Skeletal muscle satellite cell (primary cell): ENCODE data around the gene ZNF648. TPM values are rescaled to one million over a fixed set of nuclear protein-coding genes. Genes with fewer than 3 reads are reported as not detected.
"Not testable (repeated sequence)": the region's sequence is repeated elsewhere in the genome, so short reads cannot be mapped to it uniquely, and the experiment has no call there.

Experiments used
- H3K27me3 ChIP-seq: 2 replicates; pipeline ENCODE4 v1.7.0; 2013; ENCODE audit warnings: low read length; ENCODE audit not compliant: control insufficient read depth, insufficient read depth
- H3K36me3 ChIP-seq: 2 replicates; pipeline ENCODE4 v1.7.0; 2013; ENCODE audit warnings: mild to moderate bottlenecking, control low read depth, low read length; ENCODE audit not compliant: insufficient read depth
- H3K4me1 ChIP-seq: 2 replicates; pipeline ENCODE4 v1.7.0; 2013; ENCODE audit warnings: low read length; ENCODE audit not compliant: control insufficient read depth, insufficient read depth
- H3K4me2 ChIP-seq: 2 replicates; pipeline ENCODE4 v1.7.0; 2013; ENCODE audit warnings: mild to moderate bottlenecking, low read length
- H3K4me3 ChIP-seq: 2 replicates; pipeline ENCODE4 v1.7.0; 2013; ENCODE audit warnings: low read length
- H3K9ac ChIP-seq: 2 replicates; pipeline ENCODE4 v1.7.0; 2013; ENCODE audit warnings: mild to moderate bottlenecking, low read depth, low read length, moderate library complexity
- H3K9me3 ChIP-seq: replicated peaks from 2 replicates; pipeline ENCODE4 v1.7.0; 2013; ENCODE audit warnings: mild to moderate bottlenecking, control low read depth, low read length
- total RNA-seq: library from RNA; depleted of rRNA; stranded (reverse); fragments of >200 nt; gene quantifications from 2 replicates; pipeline ENCODE4 v1.2.3, GENCODE V29; 2012; rRNA removed

ZNF648 gene, protein sequence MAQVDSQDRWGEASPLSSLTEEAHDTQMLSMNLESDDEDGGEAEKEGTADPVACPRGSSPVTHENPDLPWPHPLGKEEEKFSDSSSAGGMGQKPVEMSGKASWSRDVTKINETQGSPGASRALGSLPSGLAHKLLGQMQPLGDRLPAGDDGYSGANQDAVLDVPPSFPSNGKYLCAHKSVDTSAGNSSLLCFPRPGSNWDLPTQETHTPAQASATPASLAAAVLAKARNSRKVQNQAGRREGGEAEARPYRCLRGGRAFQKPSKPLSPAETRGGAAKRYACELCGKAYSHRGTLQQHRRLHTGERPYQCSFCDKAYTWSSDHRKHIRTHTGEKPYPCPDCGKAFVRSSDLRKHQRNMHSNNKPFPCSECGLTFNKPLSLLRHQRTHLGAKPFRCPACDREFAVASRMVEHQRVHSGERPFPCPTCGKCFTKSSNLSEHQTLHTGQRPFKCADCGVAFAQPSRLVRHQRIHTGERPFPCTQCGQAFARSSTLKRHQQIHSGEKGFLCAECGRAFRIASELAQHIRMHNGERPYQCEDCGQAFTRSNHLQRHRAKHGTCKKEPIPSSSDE
- not detected in 2 replicates for total RNA-seq

DNA sequence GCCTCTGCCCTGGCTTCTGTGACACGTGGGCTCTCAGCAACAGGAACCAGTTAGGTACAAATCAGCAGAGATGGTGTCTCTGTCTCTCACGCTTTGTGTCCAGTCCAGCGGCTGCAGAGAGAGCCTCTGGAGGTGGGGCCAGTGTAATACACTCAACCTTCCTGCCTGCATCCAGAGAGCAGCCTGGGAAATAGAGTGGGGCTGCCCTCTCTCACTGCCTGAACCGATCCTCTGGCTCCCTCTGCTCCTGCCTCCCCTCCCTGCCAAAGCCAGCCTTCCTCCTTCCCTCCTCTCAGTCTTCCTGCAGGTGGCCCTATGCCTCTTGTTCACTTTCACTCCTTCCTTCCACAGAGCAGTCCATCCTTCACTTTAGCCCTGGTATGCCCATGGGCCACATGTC, at the start of gene ZNF648:
Gene ZNF648 (minus strand): TSS at position 119 of the 400 bp plus-strand sequence. CDS start 3,702 bp downstream, outside the sequence.
- no peak within 1 kb of the TSS for H3K9ac ChIP-seq
- H3K4me2 ChIP-seq = no peak within 1 kb of the TSS
- no peak within 1 kb of the TSS for H3K4me3 ChIP-seq
- no peaks in the 10 kb centered on the region for H3K27me3 ChIP-seq
- H3K4me1 ChIP-seq = no peaks in the 10 kb centered on the region
- H3K36me3 ChIP-seq = no peaks in the 10 kb centered on the region
- H3K9me3 ChIP-seq = no peaks in the 10 kb centered on the region

DNA sequence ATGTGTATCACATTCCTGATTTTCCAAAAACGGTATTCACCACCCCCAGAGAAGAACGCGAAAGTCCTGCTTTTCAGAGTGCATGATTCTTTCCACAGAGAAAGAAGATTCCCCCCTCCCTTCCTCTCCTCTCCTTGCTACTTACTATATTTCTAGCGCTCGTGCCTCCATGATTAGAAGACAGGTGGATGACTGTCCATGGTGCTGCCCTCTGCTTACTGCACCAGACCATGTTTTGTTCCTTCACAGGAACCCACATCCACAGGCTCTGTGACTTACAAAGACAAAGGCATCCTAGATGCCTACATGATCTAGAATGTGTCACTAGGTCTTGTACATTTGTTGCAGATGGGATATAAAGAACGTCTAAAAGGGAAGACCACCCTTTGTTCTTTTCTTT, 49.1 kb upstream of the ZNF648 start:
- no peaks in the 10 kb centered on the region for H3K9me3 ChIP-seq
- H3K4me3 ChIP-seq = no peak overlapping the region
- H3K4me1 ChIP-seq = no peaks in the 10 kb centered on the region
- H3K27me3 ChIP-seq = peaks cover 17% of the 10 kb centered on the region
- H3K4me2 ChIP-seq = no peak overlapping the region
- no peak overlapping the region for H3K9ac ChIP-seq
- no peaks in the 10 kb centered on the region for H3K36me3 ChIP-seq

DNA sequence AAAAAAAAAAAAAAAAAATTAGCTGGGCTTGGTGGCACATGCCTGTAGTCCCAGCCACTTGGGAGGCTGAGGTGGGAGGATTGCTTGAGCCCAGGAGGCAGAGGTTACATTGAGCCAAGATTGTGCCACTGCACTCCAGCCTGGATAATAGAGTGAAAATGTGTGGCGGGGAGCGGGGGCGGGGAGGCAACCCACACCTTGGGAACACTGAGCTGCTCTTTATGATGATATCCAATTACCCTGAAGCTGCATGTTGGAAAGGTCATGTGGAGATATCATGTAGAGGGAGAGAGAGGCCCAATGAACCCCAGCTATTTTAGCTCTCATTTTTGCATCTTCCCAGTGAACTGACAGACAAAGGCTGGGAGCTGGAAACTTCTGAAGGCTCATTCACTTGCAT, 48.3 kb upstream of the ZNF648 start:
- H3K27me3 ChIP-seq = peaks cover 12% of the 10 kb centered on the region

DNA sequence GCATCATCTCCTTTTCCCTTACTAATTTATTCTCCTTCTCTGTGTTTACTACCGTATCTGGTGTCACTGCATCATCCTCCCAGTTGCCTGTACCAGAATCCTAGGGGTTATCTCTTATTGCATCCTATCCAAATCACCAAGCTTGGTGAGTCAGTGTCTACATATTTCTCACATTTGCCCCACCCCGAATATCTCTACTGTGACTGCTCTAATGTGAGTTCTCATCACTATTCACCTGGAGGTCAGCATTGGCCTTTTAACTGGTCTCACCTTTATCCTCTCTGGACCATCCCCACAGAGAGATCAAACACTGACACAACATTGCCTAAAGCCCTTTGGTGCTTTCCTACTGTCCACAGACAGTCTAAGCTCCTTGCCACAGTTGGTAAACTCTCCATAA, 45.7 kb upstream of the ZNF648 start:
- Histone ChIP-seq H3K9ac (no peak overlapping the region), H3K4me1 (no peaks in the 10 kb centered on the region), H3K27me3 (peaks cover 2% of the 10 kb centered on the region), H3K36me3 (no peaks in the 10 kb centered on the region), H3K4me2 (no peak overlapping the region), H3K4me3 (no peak overlapping the region), H3K9me3 (no peaks in the 10 kb centered on the region)

More for the DNA sequence above, 48.3 kb upstream of the ZNF648 start:
- Histone ChIP-seq H3K4me2 (no peak overlapping the region), H3K36me3 (no peaks in the 10 kb centered on the region), H3K4me1 (no peaks in the 10 kb centered on the region), H3K9ac (no peak overlapping the region), H3K4me3 (no peak overlapping the region), H3K9me3 (no peaks in the 10 kb centered on the region)

DNA sequence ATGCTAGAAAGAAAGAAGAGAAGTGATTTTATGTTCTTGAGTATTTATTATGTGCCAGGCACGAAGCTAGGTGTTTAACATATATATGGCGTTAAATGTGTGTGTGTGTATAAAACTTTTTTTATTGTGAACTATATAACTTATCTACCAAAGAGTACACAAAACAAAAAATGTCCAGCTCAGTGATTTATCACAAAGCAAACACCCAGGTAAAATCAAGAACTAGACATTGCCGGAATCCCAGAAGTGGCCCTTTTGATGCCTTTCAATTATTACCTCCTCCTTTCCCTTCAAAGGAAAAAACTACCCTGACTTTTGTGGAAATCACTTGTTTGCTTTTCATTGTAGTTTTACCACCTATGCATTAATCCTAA, 40.5 kb upstream of the ZNF648 start:
- Histone ChIP-seq H3K4me3 (no peak overlapping the region), H3K9me3 (no peaks in the 10 kb centered on the region), H3K27me3 (peaks cover 6% of the 10 kb centered on the region), H3K9ac (no peak overlapping the region), H3K4me2 (no peak overlapping the region), H3K36me3 (no peaks in the 10 kb centered on the region), H3K4me1 (no peaks in the 10 kb centered on the region)

DNA sequence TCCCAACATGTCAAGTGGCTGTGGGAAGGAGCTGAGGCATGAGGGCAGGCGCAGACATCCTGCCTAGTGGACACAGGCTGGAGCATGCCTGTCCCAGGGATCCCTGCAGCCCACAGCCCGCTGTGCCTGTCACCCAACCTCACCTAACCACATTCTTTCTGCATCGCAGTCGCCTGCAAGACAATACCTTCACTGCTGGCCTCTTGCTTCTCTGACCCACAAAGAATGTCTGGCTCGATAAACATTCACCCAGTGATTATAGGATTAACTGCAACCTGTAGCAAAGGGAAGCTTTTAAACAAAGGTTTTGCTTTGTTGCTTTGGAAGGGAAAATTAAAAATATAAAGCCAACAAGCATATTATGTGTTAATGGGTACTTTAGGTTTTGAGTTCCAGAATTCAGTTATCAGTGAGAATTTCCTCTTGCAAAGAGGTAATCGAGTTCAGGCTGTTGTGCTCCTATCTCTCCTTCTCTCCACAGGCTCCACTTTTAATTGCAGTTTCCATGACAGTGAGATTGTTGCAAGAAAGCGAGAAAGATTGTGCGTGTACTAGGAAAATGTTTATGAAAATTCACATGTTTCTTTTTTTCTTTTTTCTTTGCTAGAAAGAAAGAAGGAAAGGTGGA, 40.0 kb upstream of the ZNF648 start:
- Histone ChIP-seq H3K9ac (no peak overlapping the region), H3K27me3 (peaks cover 7% of the 10 kb centered on the region), H3K4me1 (no peaks in the 10 kb centered on the region), H3K4me2 (no peak overlapping the region), H3K4me3 (no peak overlapping the region), H3K36me3 (no peaks in the 10 kb centered on the region), H3K9me3 (no peaks in the 10 kb centered on the region)

DNA sequence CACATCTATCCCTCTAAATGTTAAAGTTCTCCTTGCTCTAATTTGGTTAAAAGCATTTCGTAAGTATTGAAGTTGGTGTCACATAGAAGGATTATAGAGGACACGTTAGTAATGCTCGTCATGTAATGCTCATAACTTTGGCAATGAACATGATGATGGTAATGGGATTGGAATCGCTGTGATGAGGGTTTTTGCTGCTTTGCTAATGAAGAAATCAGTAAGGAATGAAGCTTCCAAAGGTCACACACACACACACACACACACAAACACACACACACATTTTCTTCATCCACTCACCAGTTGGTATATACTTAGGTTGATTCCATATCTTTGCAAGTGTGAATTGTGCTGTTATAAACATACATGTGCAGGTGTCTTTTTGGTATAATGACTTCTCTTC, 36.8 kb upstream of the ZNF648 start:
- no peaks in the 10 kb centered on the region for H3K4me1 ChIP-seq
- H3K27me3 ChIP-seq = peaks cover 13% of the 10 kb centered on the region
- H3K36me3 ChIP-seq = no peaks in the 10 kb centered on the region
- H3K9ac ChIP-seq = no peak overlapping the region
- H3K4me3 ChIP-seq = no peak overlapping the region
- no peak overlapping the region for H3K4me2 ChIP-seq
- no peaks in the 10 kb centered on the region for H3K9me3 ChIP-seq

DNA sequence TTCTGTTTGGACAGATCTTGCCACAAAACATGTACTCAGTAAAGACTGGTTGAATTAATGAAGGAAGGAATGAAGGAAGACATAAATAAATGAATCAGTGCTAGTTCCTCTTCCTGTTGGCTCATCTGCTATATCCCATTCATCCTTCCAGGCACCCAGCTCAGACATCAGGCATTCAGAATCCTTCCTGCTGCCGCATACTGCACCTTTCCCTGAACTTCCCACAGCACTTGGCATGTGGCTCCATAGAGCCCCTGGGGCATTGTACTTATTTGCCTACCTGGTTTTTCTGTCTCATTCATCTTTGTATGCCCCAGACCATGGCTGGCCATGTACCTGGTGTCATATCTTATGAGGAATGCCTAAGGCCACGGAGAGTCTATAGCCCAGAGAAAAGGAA, 34.4 kb upstream of the ZNF648 start:
- no peak overlapping the region for H3K9ac ChIP-seq
- H3K4me2 ChIP-seq = no peak overlapping the region
- H3K27me3 ChIP-seq = peaks cover 16% of the 10 kb centered on the region
- no peaks in the 10 kb centered on the region for H3K9me3 ChIP-seq
- no peaks in the 10 kb centered on the region for H3K36me3 ChIP-seq
- H3K4me1 ChIP-seq = no peaks in the 10 kb centered on the region
- H3K4me3 ChIP-seq = no peak overlapping the region

DNA sequence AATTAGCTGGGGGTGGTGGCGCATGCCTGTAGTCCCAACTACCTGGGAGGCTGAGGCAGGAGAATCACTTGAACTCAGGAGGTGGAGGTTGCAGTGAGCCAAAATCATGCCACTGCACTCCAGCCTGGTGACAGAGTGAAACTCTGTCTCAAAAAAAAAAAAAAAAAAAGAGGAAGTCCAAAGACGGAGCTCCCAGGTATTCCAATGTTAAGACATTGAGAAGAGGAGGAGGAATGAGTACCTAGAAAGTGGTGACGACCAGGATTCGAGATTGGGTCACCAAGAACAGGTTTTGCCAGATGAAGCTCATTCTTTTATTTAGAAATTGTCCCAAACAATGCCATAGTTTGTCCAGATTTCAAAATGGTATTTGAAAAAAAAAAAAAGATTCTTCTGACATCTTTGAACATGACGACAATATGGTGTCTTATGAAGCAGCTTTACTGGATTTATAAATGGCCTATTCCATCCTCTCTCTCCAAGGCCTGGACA, 33.0 kb upstream of the ZNF648 start:
- H3K4me3 ChIP-seq, H3K9ac ChIP-seq, H3K9me3 ChIP-seq, H3K4me2 ChIP-seq, H3K36me3 ChIP-seq, H3K4me1 ChIP-seq: not testable (repeated sequence)
- H3K27me3 ChIP-seq = peaks cover 15% of the 10 kb centered on the region

DNA sequence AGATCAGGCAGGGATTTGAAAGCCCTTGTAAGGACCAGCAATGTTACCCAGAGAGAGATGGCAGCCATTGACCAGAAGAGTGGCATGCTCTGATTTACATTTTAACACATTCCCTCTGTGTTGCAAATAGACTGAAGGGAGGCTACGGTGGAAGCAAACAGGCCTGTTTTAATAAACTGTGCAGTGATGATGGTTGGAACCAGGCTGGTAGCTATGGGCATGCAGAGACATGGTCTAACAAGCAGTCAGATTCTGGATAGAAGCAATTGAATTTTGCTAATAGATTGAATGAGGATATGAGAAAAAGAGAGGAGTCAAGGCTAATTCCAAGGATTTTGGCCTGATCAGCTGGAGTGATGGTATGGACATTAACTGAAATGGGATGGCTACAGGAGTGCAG, 32.3 kb upstream of the ZNF648 start:
- H3K4me1 ChIP-seq = no peaks in the 10 kb centered on the region
- no peaks in the 10 kb centered on the region for H3K36me3 ChIP-seq
- no peak overlapping the region for H3K4me3 ChIP-seq
- peaks cover 15% of the 10 kb centered on the region for H3K27me3 ChIP-seq
- no peak overlapping the region for H3K4me2 ChIP-seq
- no peaks in the 10 kb centered on the region for H3K9me3 ChIP-seq
- no peak overlapping the region for H3K9ac ChIP-seq

DNA sequence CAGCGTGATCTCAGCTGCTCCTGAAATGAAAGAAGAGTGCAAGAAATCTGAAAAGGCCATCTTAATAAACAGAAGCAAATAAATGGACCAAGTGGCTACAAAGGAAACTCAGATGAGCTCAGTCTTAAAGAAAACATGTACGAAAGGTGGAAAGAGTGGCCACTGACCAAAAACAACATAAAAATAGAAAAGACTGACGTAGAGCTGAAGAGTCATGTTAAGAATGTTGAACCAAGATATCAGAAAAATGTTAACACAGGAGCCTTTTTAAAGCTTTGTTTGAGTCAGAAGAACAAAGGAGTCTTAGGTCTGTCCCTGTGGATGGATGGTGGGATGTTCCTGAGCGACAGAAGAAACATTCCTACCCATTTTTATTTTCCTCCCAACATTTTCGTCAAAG, 30.8 kb upstream of the ZNF648 start:
- peaks cover 15% of the 10 kb centered on the region for H3K27me3 ChIP-seq
- no peaks in the 10 kb centered on the region for H3K36me3 ChIP-seq
- no peaks in the 10 kb centered on the region for H3K4me1 ChIP-seq
- no peak overlapping the region for H3K4me2 ChIP-seq
- H3K4me3 ChIP-seq = no peak overlapping the region
- no peak overlapping the region for H3K9ac ChIP-seq
- H3K9me3 ChIP-seq = no peaks in the 10 kb centered on the region
